ENCODE data around the gene ELP4. TPM values are rescaled to one million over a fixed set of nuclear protein-coding genes. Genes with fewer than 3 reads are reported as not detected.

Gene ELP4
- total and polyA plus RNA-seq, 9 of the 15 experiments (the other 6 are each of a cell fraction or from before 2014, with no cell fraction given) = 24.1 to 60.3 (median 38.7) TPM

- no peaks in the 10 kb centered on the region; the same call in 1 of the 2 replicates for H3K9me3 ChIP-seq (replicated peaks; ENCODE audit: control insufficient read depth, insufficient read depth, low read depth, low read length)
- FAIRE-seq = no peak
- no peaks in the 10 kb centered on the region for H3K27me3 ChIP-seq (ENCODE audit: control insufficient read depth in 2 of 2, insufficient read depth in 2 of 2, low read length in 2 of 2)
- in situ Hi-C loops (cut with MboI) = no loop called here
- ChIA-PET CTCF (ENCODE audit: low intra/inter-chr PET ratio) (no interaction called here), POLR2A (no interaction called here)
- intact Hi-C loops (cut with micrococcal nuclease) = no loop called here
- H3K9ac ChIP-seq (ENCODE audit: insufficient read depth in 1 of 2, low read depth in 2 of 2, low read length in 2 of 2) = no peak overlapping the region
- DNase-seq (ENCODE audit: extremely low read depth in 1 of 4, low spot score in 3 of 4) = no peak
- no peak overlapping the region for H3K27ac ChIP-seq (ENCODE audit: extremely low read depth, low read depth, low read length)
- H3K4me2 ChIP-seq (ENCODE audit: insufficient read depth, low read length) = no peak overlapping the region
- BruUV-seq (replicated peaks) = no TSS peak
- H3K36me3 ChIP-seq (ENCODE audit: control insufficient read depth, insufficient read depth, low read length) = peaks cover 2% of the 10 kb centered on the region; the same call in 2 of the 3 replicates
- ATAC-seq = no peak
- H3K4me3 ChIP-seq = no peak overlapping the region
- H3K9me1 ChIP-seq (ENCODE audit: control insufficient read depth, insufficient read depth, low read length) = no peaks in the 10 kb centered on the region
- TF ChIP-seq MED1 (CRISPR knock-in tag; IDR thresholded peaks at IDR 0.05; ENCODE audit: borderline replicate concordance) (no peak), HOXB6 (CRISPR knock-in tag; IDR thresholded peaks at IDR 0.05; ENCODE audit: borderline replicate concordance) (no peak), SPI1 (IDR thresholded peaks at IDR 0.05; ENCODE audit: borderline replicate concordance, low read depth, low read length) (no peak), E2F5 (CRISPR knock-in tag; IDR thresholded peaks at IDR 0.05) (no peak), ZNF184 (CRISPR knock-in tag; IDR thresholded peaks at IDR 0.05) (no peak), FOXP1 (CRISPR knock-in tag; IDR thresholded peaks at IDR 0.05) (no peak), ELK1 (CRISPR knock-in tag; IDR thresholded peaks at IDR 0.05) (no peak), RFX5 (IDR thresholded peaks at IDR 0.05; ENCODE audit: low read depth, low read length) (no peak), ZNF124 (CRISPR knock-in tag; IDR thresholded peaks at IDR 0.05) (no peak), KLF13 (tag; IDR thresholded peaks at IDR 0.05; ENCODE audit: borderline replicate concordance, low read depth) (no peak)
- H3K79me2 ChIP-seq (ENCODE audit: control insufficient read depth, insufficient read depth, low read length) = no peaks in the 10 kb centered on the region
- 46% methylated on average over 2 of the region's 2 CpGs for WGBS (ENCODE audit: insufficient coverage, low coverage, missing lambda C conversion rate)
- no peak overlapping the region for H2AFZ ChIP-seq (ENCODE audit: low read depth, low read length)
- no peaks in the 10 kb centered on the region for H4K20me1 ChIP-seq (replicated peaks; ENCODE audit: control insufficient read depth, insufficient read depth, low read length)
- no peaks in the 10 kb centered on the region for H3K4me1 ChIP-seq (replicated peaks in 1 of 2; ENCODE audit: control insufficient read depth in 2 of 2, insufficient read depth in 2 of 2, low read length in 2 of 2)
Measured at GRCh38 chr11:31529189-31529588, 19.6 kb downstream of the ELP4 start.

All from K562 (cell line).